Smooth muscle cell (in vitro differentiated cells): ENCODE measurements around the gene NLRC4. TPM values are rescaled to one million over a fixed set of nuclear protein-coding genes. Genes with fewer than 3 reads are reported as not detected.

Experiments
- DNase-seq: peaks from one replicate; lab custom pipeline; 2025; ENCODE audit not compliant: unreplicated experiment; lab: John Stamatoyannopoulos, UW
- H2AFZ ChIP-seq: fragments of 200-600 bp; sonication (generic); 2 replicates; pipeline ENCODE4 v1.6.0; 2016; ENCODE audit warnings: antibody characterized with exemption, low read depth, mild to moderate bottlenecking
- H3F3A ChIP-seq: fragments of 200-600 bp; sonication (generic); 2 replicates; pipeline ENCODE4 v1.6.0; 2017; ENCODE audit warnings: antibody characterized with exemption, low read depth
- H3K27ac ChIP-seq: fragments of 200-600 bp; sonication (generic); 2 replicates; pipeline ENCODE4 v1.5.1; 2016; ENCODE audit warnings: low read depth, mild to moderate bottlenecking
- H3K27me3 ChIP-seq: fragments of 200-600 bp; sonication (generic); 2 replicates; pipeline ENCODE4 v1.6.1; 2016; ENCODE audit warnings: low read depth, mild to moderate bottlenecking
- H3K36me3 ChIP-seq: fragments of 200-600 bp; sonication (generic); 2 replicates; pipeline ENCODE4 v1.5.1; 2016; ENCODE audit warnings: low read depth
- H3K4me1 ChIP-seq: fragments of 200-600 bp; sonication (generic); 2 replicates; pipeline ENCODE4 v1.5.1; 2016; ENCODE audit warnings: low read depth
- H3K4me2 ChIP-seq: fragments of 200-600 bp; sonication (generic); 2 replicates; pipeline ENCODE4 v1.6.0; 2016; ENCODE audit warnings: mild to moderate bottlenecking
- H3K4me3 ChIP-seq: fragments of 200-600 bp; sonication (generic); 2 replicates; pipeline ENCODE4 v1.5.1; 2016; ENCODE audit warnings: mild to moderate bottlenecking
- H3K79me2 ChIP-seq: fragments of 200-600 bp; sonication (generic); 2 replicates; pipeline ENCODE4 v1.6.0; 2016; ENCODE audit warnings: low read depth, mild to moderate bottlenecking
- H3K9ac ChIP-seq: fragments of 200-600 bp; sonication (generic); 2 replicates; pipeline ENCODE4 v1.6.0; 2016; ENCODE audit warnings: low read depth
- H3K9me3 ChIP-seq: fragments of 200-600 bp; sonication (generic); replicated peaks from 2 replicates; pipeline ENCODE4 v1.5.1; 2016; ENCODE audit warnings: low read depth
- H4K20me1 ChIP-seq: fragments of 200-600 bp; sonication (generic); 2 replicates; pipeline ENCODE4 v1.6.0; 2016; ENCODE audit warnings: low read depth
- WGBS: methylation state at CpG from one replicate; pipeline ENCODE4 v1.1.7; 2016; ENCODE audit warnings: low lambda C conversion rate; 5-methylcytosine and 5-hydroxymethylcytosine counted together
- polyA plus RNA-seq: library from polyadenylated mRNA; unstranded; fragments of >200 nt; fragmentation: Nextera tagmentation; extraction: Ambion mirVana; gene quantifications from 2 replicates; pipeline ENCODE4 v1.2.1, GENCODE V29; 2016
- total RNA-seq: library from RNA; depleted of rRNA; stranded (reverse); fragments of >200 nt; gene quantifications from 2 replicates; pipeline ENCODE4 v1.2.3, GENCODE V29; 2014
- TF ChIP-seq, protein P1 (sequence below): fragments of 200-600 bp; sonication (generic); IDR thresholded peaks from 2 replicates; pipeline ENCODE4 v1.5.1; 2017; ENCODE audit warnings: borderline replicate concordance, mild to moderate bottlenecking, antibody characterized with exemption; ENCODE audit not compliant: insufficient read depth, poor library complexity, severe bottlenecking

NLRC4 gene
- total and polyA plus RNA-seq, 2 experiments from 2014 or later: 0.16 TPM; not detected in 1

DNA sequence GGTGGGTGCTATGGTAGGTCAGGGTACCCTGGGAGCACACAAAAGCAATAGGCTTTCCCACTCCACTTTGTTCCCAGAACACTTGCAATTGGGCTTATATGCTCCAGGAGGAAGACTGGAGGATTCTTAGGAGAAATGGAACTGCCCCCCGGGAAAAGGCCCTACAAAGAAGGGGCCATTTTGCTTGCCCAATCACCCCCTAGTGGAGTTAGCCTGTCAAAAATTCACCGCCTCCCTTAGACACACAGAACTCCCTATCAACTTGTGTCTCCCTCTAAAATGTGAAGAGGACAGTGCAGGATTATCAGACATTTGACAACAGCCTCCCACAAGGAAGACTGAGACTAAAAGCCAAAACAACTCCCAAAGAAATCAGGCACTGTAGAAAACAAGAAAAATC is 36.5 kb downstream of the NLRC4 start:
- Histone ChIP-seq H4K20me1 (no peaks in the 10 kb centered on the region), H3F3A (no peaks in the 10 kb centered on the region), H3K27me3 (no peaks in the 10 kb centered on the region), H3K9ac (no peak overlapping the region), H3K79me2 (no peaks in the 10 kb centered on the region), H3K36me3 (peaks cover 11% of the 10 kb centered on the region), H3K27ac (no peak overlapping the region), H3K4me1 (no peaks in the 10 kb centered on the region), H3K4me3 (no peak overlapping the region), H3K9me3 (no peaks in the 10 kb centered on the region), H2AFZ (no peak overlapping the region), H3K4me2 (no peak overlapping the region)
- WGBS: 80% methylated on average over 2 of the region's 2 CpGs
- no peak for DNase-seq
- TF ChIP-seq, protein P1, sequence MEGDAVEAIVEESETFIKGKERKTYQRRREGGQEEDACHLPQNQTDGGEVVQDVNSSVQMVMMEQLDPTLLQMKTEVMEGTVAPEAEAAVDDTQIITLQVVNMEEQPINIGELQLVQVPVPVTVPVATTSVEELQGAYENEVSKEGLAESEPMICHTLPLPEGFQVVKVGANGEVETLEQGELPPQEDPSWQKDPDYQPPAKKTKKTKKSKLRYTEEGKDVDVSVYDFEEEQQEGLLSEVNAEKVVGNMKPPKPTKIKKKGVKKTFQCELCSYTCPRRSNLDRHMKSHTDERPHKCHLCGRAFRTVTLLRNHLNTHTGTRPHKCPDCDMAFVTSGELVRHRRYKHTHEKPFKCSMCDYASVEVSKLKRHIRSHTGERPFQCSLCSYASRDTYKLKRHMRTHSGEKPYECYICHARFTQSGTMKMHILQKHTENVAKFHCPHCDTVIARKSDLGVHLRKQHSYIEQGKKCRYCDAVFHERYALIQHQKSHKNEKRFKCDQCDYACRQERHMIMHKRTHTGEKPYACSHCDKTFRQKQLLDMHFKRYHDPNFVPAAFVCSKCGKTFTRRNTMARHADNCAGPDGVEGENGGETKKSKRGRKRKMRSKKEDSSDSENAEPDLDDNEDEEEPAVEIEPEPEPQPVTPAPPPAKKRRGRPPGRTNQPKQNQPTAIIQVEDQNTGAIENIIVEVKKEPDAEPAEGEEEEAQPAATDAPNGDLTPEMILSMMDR: no peak

DNA sequence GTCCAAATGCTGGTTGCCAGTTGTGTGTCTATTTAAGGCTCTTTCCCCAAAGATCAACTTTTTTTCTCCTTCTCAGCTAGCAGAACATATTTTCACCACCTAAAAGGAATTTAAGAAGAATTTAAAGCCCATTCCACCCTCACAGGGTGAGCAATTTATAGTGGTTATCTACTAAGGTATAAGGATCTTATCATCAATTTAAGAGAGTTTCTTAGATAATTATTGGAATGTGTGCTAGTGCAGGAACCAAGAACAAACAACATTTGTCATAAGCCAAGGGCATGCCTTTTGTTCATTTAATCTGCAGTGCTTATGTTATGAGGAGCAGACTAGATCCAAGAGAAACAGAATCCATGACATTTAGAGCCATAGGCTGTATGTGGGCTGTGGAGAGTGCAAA is 37.2 kb downstream of the NLRC4 start:
- H4K20me1 ChIP-seq: no peaks in the 10 kb centered on the region
- peaks cover 13% of the 10 kb centered on the region for H3K36me3 ChIP-seq
- H3K4me2 ChIP-seq: no peak overlapping the region
- H3K79me2 ChIP-seq: no peaks in the 10 kb centered on the region
- H2AFZ ChIP-seq: no peak overlapping the region
- no peak overlapping the region for H3K9ac ChIP-seq
- no peaks in the 10 kb centered on the region for H3K9me3 ChIP-seq
- no peak overlapping the region for H3K4me3 ChIP-seq
- no peaks in the 10 kb centered on the region for H3K27me3 ChIP-seq
- DNase-seq: no peak
- H3K4me1 ChIP-seq: no peaks in the 10 kb centered on the region
- no peak overlapping the region for H3K27ac ChIP-seq
- TF ChIP-seq, protein P1: no peak
- H3F3A ChIP-seq: no peaks in the 10 kb centered on the region

DNA sequence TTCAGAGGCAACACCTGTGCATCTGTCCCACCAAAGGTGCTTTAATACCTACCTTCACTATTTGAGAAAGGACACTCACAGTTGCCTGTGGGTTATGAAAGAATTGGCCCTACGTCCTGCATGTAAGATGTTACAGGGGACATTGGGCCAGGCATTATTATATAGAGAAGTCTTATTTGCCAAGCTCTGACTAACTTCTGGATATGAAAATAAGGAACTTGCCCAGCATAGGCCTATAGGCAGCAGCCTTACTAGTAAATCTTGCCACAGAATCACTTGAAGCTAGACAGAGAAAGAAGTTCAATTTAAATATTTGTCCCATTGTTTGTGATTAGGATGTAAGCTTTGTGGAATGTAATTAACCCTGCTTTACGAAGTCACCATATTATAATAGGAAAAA is 41.7 kb downstream of the NLRC4 start:
- no peak overlapping the region for H3K9ac ChIP-seq
- no peaks in the 10 kb centered on the region for H3K4me1 ChIP-seq
- 91% methylated on average over 2 of the region's 2 CpGs for WGBS
- H4K20me1 ChIP-seq: no peaks in the 10 kb centered on the region
- H3K4me2 ChIP-seq: no peak overlapping the region
- H3F3A ChIP-seq: no peaks in the 10 kb centered on the region
- H3K36me3 ChIP-seq: peaks cover 26% of the 10 kb centered on the region
- no peak for DNase-seq
- H3K27me3 ChIP-seq: no peaks in the 10 kb centered on the region
- H3K9me3 ChIP-seq: no peaks in the 10 kb centered on the region
- no peak overlapping the region for H3K4me3 ChIP-seq
- no peaks in the 10 kb centered on the region for H3K79me2 ChIP-seq
- no peak overlapping the region for H2AFZ ChIP-seq
- no peak overlapping the region for H3K27ac ChIP-seq
- TF ChIP-seq, protein P1: no peak

DNA sequence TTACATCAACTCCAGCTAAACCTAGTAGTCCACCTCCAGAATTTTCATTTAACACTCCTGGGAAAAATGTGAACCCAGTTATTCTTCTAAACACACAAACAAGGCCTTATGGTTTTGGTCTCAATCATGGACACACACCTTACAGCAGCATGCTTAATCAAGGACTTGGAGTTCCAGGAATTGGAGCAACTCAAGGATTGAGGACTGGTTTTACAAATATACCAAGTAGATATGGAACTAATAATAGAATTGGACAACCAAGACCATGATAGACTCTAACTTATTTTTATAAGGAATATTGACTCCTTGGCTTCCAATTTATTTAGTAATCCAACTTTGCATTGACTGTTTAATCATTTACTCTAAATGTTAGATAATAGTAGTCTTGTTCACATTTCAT is 44.2 kb downstream of the NLRC4 start:
- no peak for DNase-seq
- no peak overlapping the region for H3K9ac ChIP-seq
- no peaks in the 10 kb centered on the region for H3K4me1 ChIP-seq
- peaks cover 24% of the 10 kb centered on the region for H3K36me3 ChIP-seq
- H3K9me3 ChIP-seq: no peaks in the 10 kb centered on the region
- no peak overlapping the region for H2AFZ ChIP-seq
- TF ChIP-seq, protein P1: no peak
- H3K79me2 ChIP-seq: no peaks in the 10 kb centered on the region
- H3K27me3 ChIP-seq: no peaks in the 10 kb centered on the region
- no peaks in the 10 kb centered on the region for H4K20me1 ChIP-seq
- no peaks in the 10 kb centered on the region for H3F3A ChIP-seq
- no peak overlapping the region for H3K4me3 ChIP-seq
- no peak overlapping the region for H3K27ac ChIP-seq
- H3K4me2 ChIP-seq: no peak overlapping the region
